ENCODE data around the gene PTBP3.

DNA sequence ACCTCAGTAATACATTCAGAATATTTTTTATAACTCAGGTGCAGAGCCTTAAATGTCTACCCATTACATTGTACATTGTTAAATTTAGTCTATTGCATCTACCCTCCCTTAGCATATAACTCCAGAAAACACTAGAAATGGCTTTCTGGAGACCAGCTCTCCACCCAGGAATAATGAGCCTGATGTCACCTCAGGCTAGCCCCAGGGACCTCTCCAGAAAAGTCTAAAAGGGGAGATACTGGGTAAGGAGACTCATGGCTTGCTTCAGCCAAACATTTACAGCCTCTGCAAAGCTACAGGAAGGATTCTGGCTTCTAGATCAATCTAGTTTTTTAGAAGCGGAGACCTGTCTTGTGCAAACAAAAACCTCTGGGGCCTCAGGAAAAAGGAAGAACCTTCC is 144.5 kb downstream of the PTBP3 start:
- TF ChIP-seq BHLHE40 (IDR thresholded peaks at IDR 0.05; ENCODE audit: borderline replicate concordance) (no peak), SUZ12 (IDR thresholded peaks at IDR 0.05) (no peak), TARDBP (IDR thresholded peaks at IDR 0.05) (no peak), CTBP1 (IDR thresholded peaks at IDR 0.05; ENCODE audit: borderline replicate concordance) (no peak), ELF4 (IDR thresholded peaks at IDR 0.05) (no peak), SP1 (IDR thresholded peaks at IDR 0.05) (no peak), FOXA1 (IDR thresholded peaks at IDR 0.05) (no peak)

All from HEK293T (cell line).